ENCODE results near the gene GINS1. TPM values are rescaled to one million over a fixed set of nuclear protein-coding genes. Genes with fewer than 3 reads are reported as not detected.
"Not testable (repeated sequence)": the region's sequence is repeated elsewhere in the genome, so short reads cannot be mapped to it uniquely, and the experiment has no call there.

The GINS1 gene
- total and polyA plus RNA-seq, 9 donors, result 0.69 to 2.7 (median 1.8) TPM; not detected in 1

DNA sequence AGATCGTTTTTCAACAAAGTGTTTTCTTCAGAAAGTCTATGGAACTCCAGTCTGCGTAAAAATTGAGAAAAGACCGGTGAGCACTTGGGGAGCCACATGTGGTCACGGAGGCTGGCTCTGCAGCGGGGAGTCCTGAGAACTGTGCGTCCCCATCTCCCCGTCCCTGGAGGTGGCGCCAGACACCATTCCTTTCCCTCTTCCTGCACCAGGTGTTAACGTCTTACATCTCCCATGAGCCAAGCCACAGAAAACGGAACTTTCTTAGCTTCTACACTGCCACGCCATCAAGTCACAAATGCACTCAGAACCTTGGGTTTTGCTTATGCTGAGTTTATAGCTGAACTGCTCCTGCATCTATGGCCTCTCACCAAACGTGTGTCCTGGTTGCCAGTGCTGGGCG lies 62.6 kb downstream of the GINS1 start:
- no peaks in the 10 kb centered on the region for H3K9me3 ChIP-seq
- H3K4me1 ChIP-seq (ENCODE audit: insufficient read depth), result no peaks in the 10 kb centered on the region
- no peak overlapping the region for H3K4me3 ChIP-seq
- 75 to 79% (median 76%) methylated on average over 13 of the region's 13 CpGs for WGBS, 3 donors
- H3K36me3 ChIP-seq, result no peaks in the 10 kb centered on the region
- no peak for DNase-seq
- H3K27me3 ChIP-seq, result no peaks in the 10 kb centered on the region
- no peak for TF ChIP-seq POLR2A (IDR thresholded peaks at IDR 0.05)
- TF ChIP-seq EP300 (IDR thresholded peaks at IDR 0.05), result no peak
- TF ChIP-seq, protein P1, sequence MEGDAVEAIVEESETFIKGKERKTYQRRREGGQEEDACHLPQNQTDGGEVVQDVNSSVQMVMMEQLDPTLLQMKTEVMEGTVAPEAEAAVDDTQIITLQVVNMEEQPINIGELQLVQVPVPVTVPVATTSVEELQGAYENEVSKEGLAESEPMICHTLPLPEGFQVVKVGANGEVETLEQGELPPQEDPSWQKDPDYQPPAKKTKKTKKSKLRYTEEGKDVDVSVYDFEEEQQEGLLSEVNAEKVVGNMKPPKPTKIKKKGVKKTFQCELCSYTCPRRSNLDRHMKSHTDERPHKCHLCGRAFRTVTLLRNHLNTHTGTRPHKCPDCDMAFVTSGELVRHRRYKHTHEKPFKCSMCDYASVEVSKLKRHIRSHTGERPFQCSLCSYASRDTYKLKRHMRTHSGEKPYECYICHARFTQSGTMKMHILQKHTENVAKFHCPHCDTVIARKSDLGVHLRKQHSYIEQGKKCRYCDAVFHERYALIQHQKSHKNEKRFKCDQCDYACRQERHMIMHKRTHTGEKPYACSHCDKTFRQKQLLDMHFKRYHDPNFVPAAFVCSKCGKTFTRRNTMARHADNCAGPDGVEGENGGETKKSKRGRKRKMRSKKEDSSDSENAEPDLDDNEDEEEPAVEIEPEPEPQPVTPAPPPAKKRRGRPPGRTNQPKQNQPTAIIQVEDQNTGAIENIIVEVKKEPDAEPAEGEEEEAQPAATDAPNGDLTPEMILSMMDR (IDR thresholded peaks at IDR 0.05), result no peak
- intact Hi-C loops (cut with DNase I), result no loop called here
- no peak overlapping the region for H3K27ac ChIP-seq

DNA sequence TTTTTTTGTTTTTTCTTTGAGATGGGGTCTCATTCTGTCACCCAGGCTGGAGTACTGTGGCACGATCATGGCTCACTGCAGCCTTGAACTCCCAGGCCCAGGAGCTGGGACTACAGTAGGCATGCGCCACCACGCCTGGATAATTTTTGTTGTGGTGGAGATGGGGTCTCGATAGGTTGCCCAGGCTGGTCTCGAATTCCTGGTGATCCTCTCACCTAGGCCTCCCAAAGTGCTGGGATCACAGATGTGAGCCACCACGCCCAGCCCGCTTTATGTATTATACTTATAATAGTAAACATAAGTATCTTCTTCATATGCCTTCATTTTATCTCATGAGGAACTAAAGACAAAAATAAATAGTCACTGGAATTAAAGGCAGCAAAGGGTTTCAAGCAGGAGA lies 63.5 kb downstream of the GINS1 start:
- no peaks in the 10 kb centered on the region for H3K4me1 ChIP-seq (ENCODE audit: insufficient read depth)
- TF ChIP-seq POLR2A (IDR thresholded peaks at IDR 0.05) (no peak), EP300 (IDR thresholded peaks at IDR 0.05) (no peak)
- TF ChIP-seq, protein P1 (IDR thresholded peaks at IDR 0.05), result no peak
- WGBS, 3 donors, result 93 to 96% (median 93%) methylated on average over 7 of the region's 7 CpGs
- no peaks in the 10 kb centered on the region for H3K9me3 ChIP-seq
- no peaks in the 10 kb centered on the region for H3K36me3 ChIP-seq
- no peak overlapping the region for H3K4me3 ChIP-seq
- no peaks in the 10 kb centered on the region for H3K27me3 ChIP-seq
- intact Hi-C loops (cut with DNase I), result no loop called here
- H3K27ac ChIP-seq, result no peak overlapping the region
- DNase-seq, result no peak

GRCh38 chr20:25473297-25473696 lies 65.8 kb downstream of the GINS1 start:
- DNase-seq; H3K9me3 ChIP-seq; H3K27me3 ChIP-seq; H3K36me3 ChIP-seq; intact Hi-C loops (cut with DNase I); H3K4me1 ChIP-seq (ENCODE audit: insufficient read depth); H3K4me3 ChIP-seq; H3K27ac ChIP-seq: not testable (repeated sequence)
- WGBS, 3 donors, result 93 to 97% (median 94%) methylated on average over 2 of the region's 2 CpGs

GRCh38 chr20:25476106-25477013 lies 68.9 kb downstream of the GINS1 start:
- no peaks in the 10 kb centered on the region for H3K36me3 ChIP-seq
- H3K4me1 ChIP-seq (ENCODE audit: insufficient read depth), result no peaks in the 10 kb centered on the region
- peak in 1 of 5 donors; percentile 36 for DNase-seq
- TF ChIP-seq EP300 (IDR thresholded peaks at IDR 0.05) (no peak), POLR2A (IDR thresholded peaks at IDR 0.05) (no peak)
- TF ChIP-seq, protein P1 (IDR thresholded peaks at IDR 0.05), result no peak
- H3K4me3 ChIP-seq, result no peak overlapping the region
- H3K27me3 ChIP-seq, result no peaks in the 10 kb centered on the region
- H3K9me3 ChIP-seq, result no peaks in the 10 kb centered on the region
- 89 to 94% (median 90%) methylated on average over 39 to 52 of the region's 52 CpGs for WGBS, 3 donors
- H3K27ac ChIP-seq, result no peak overlapping the region
- intact Hi-C loops (cut with DNase I), result no loop called here

All from ovary (tissue), 9 donors.